K562 (cell line): ENCODE measurements around the gene COL5A3. TPM values are rescaled to one million over a fixed set of nuclear protein-coding genes. Genes with fewer than 3 reads are reported as not detected.

ENCODE experiments used
- ATAC-seq: fragments of 200-7000 bp; cut with Tn5 transposase; 3 replicates; pipeline ENCODE4 v1.9.1; 2020; ENCODE audit warnings: moderate library complexity
- BruUV-seq: library from RNA; stranded (reverse); fragments of 400-500 nt; replicated peaks from 2 replicates; lab custom pipeline; 2021; lab: Mats Ljungman, UMichigan
- CTCF ChIA-PET: fragments of 300-600 bp; formaldehyde crosslinking; extraction: SDS; loops from one replicate; lab custom pipeline; 2021; ENCODE audit warnings: low intra/inter-chr PET ratio; lab: Yijun Ruan, JAX
- POLR2A ChIA-PET: fragments of 300-600, 350-650 bp; sonication (Branson Sonifier 250); formaldehyde crosslinking; extraction: SDS; loops from one replicate; lab custom pipeline; 2021; ENCODE audit warnings: antibody characterized with exemption, inconsistent platforms; lab: Yijun Ruan, JAX
- DNase-seq, 4 experiments: peaks; one replicate each; pipeline versions ENCODE4 v3.0.0 to v3.0.0-alpha.2; 2011 to 2018; ENCODE audit warnings: low spot score in 3 of 4, mixed read lengths in 3 of 4; ENCODE audit errors: extremely low read depth in 1 of 4
- FAIRE-seq: peaks from 2 replicates; lab custom pipeline; 2011; peaks lifted over from hg19 to GRCh38; lab: Jason Lieb, UNC
- H2AFZ ChIP-seq: 2 replicates; pipeline ENCODE4 v1.6.0; 2011; ENCODE audit warnings: low read depth, low read length, control low read depth, inconsistent platforms
- H3K27ac ChIP-seq: fragments of 200-600 bp; 3 replicates; pipeline ENCODE4 v1.8.0; 2011; ENCODE audit warnings: low read depth, mild to moderate bottlenecking, control low read depth, inconsistent platforms, low read length, moderate library complexity, mixed read lengths; ENCODE audit errors: extremely low read depth
- H3K27me3 ChIP-seq, 2 experiments: fragments of 300-600 bp in 1 of 2; 2 replicates in 1 of 2; 3 replicates in 1 of 2; pipeline versions ENCODE4 v1.6.0 to v1.8.0; 2011; ENCODE audit warnings: inconsistent platforms in 2 of 2, low read length in 2 of 2, mild to moderate bottlenecking in 1 of 2, mixed read lengths in 1 of 2, moderate library complexity in 1 of 2; ENCODE audit not compliant: control insufficient read depth in 2 of 2, insufficient read depth in 2 of 2
- H3K36me3 ChIP-seq: fragments of 300-600 bp; 3 replicates; pipeline ENCODE4 v1.8.0; 2011; ENCODE audit warnings: mild to moderate bottlenecking, low read length, inconsistent platforms; ENCODE audit not compliant: control insufficient read depth, insufficient read depth
- H3K4me1 ChIP-seq, 2 experiments: fragments of 200-600 bp in 1 of 2; replicated peaks in 1 of 2; 2 replicates in 1 of 2; 3 replicates in 1 of 2; pipeline versions ENCODE4 v1.5.1 to v1.8.0; 2011; ENCODE audit warnings: inconsistent platforms in 2 of 2, low read length in 2 of 2, mild to moderate bottlenecking in 1 of 2, mixed read lengths in 1 of 2, moderate library complexity in 1 of 2; ENCODE audit not compliant: control insufficient read depth in 2 of 2, insufficient read depth in 2 of 2
- H3K4me2 ChIP-seq: 2 replicates; pipeline ENCODE4 v1.6.1; 2011; ENCODE audit warnings: low read length, control low read depth, inconsistent platforms, mixed read lengths; ENCODE audit not compliant: insufficient read depth
- H3K4me3 ChIP-seq: fragments of 200-600 bp; sonication (generic), shearing (Covaris generic); 2 replicates; pipeline ENCODE4 v1.5.1; 2016; ENCODE audit warnings: control low read depth, inconsistent platforms
- H3K79me2 ChIP-seq: fragments of 200-600 bp; 3 replicates; pipeline ENCODE4 v1.8.0; 2011; ENCODE audit warnings: low read length, inconsistent platforms; ENCODE audit not compliant: control insufficient read depth, insufficient read depth
- H3K9ac ChIP-seq, 2 experiments: 2 replicates each; pipeline versions ENCODE4 v1.6.0 to v1.6.1; 2011; ENCODE audit warnings: low read depth in 2 of 2, low read length in 2 of 2, control low read depth in 1 of 2, inconsistent platforms in 1 of 2, mild to moderate bottlenecking in 1 of 2, mixed read lengths in 1 of 2; ENCODE audit not compliant: insufficient read depth in 1 of 2
- H3K9me1 ChIP-seq: one replicate; pipeline ENCODE4 v1.6.0; 2011; ENCODE audit warnings: inconsistent platforms, mild to moderate bottlenecking, low read length, moderate library complexity; ENCODE audit not compliant: control insufficient read depth, insufficient read depth
- H3K9me3 ChIP-seq: replicated peaks from 2 replicates; pipeline ENCODE4 v1.5.1; 2011; ENCODE audit warnings: low read depth, low read length, inconsistent platforms; ENCODE audit not compliant: control insufficient read depth, insufficient read depth
- H4K20me1 ChIP-seq: replicated peaks from 2 replicates; pipeline ENCODE4 v1.6.1; 2011; ENCODE audit warnings: low read length, inconsistent platforms, mixed read lengths; ENCODE audit not compliant: control insufficient read depth, insufficient read depth
- ADNP ChIP-seq: fragments of 200-800 bp; sonication (Bioruptor generic); IDR thresholded peaks from 2 replicates; pipeline ENCODE4 v1.6.1; 2016; ENCODE audit warnings: missing genetic modification characterization, missing compliant biosample characterization
- ATF4 ChIP-seq: fragments of 450-650 bp; formaldehyde crosslinking; IDR thresholded peaks from 2 replicates; pipeline ENCODE4 v1.4.0; 2022; ENCODE audit warnings: mild to moderate bottlenecking, moderate library complexity
- BMI1 ChIP-seq: fragments of 150-350 bp; IDR thresholded peaks from 2 replicates; pipeline ENCODE4 v1.6.1; 2014; ENCODE audit warnings: low read length
- GABPB2 ChIP-seq: fragments of 250-450 bp; sonication (Bioruptor Pico); conservative IDR thresholded peaks from 2 replicates; pipeline ENCODE4 v1.5.1; 2021; ENCODE audit warnings: mild to moderate bottlenecking
- HDAC3 ChIP-seq: fragments of 450-650 bp; IDR thresholded peaks from 2 replicates; pipeline ENCODE4 v1.6.1; 2018; ENCODE audit warnings: borderline replicate concordance, mild to moderate bottlenecking, moderate library complexity; ENCODE audit not compliant: partially characterized antibody
- HDAC8 ChIP-seq: fragments of 450-650 bp; IDR thresholded peaks from 2 replicates; pipeline ENCODE4 v1.6.1; 2016; ENCODE audit warnings: mild to moderate bottlenecking, missing genetic modification characterization, moderate library complexity, missing compliant biosample characterization
- HMG20B ChIP-seq: fragments of 250-450 bp; sonication (Bioruptor Pico); IDR thresholded peaks from 2 replicates; pipeline ENCODE4 v1.5.0; 2021; ENCODE audit warnings: mild to moderate bottlenecking
- HOMEZ ChIP-seq: fragments of 250-450 bp; sonication (Bioruptor Pico); IDR thresholded peaks from 2 replicates; pipeline ENCODE4 v1.4.0; 2020; ENCODE audit warnings: mild to moderate bottlenecking, moderate library complexity
- LCOR ChIP-seq: sonication (generic); formaldehyde crosslinking; IDR thresholded peaks from 2 replicates; pipeline ENCODE4 v1.8.0; 2022; ENCODE audit warnings: mild to moderate bottlenecking, missing genetic modification reagents
- MAFG ChIP-seq: fragments of 450-650 bp; conservative IDR thresholded peaks from 2 replicates; pipeline ENCODE4 v1.6.1; 2016; ENCODE audit warnings: missing genetic modification characterization, missing compliant biosample characterization
- PTRF ChIP-seq: fragments of 450-650 bp; IDR thresholded peaks from 2 replicates; pipeline ENCODE4 v1.6.1; 2016; ENCODE audit warnings: mild to moderate bottlenecking, missing genetic modification characterization, missing compliant biosample characterization
- XRCC3 ChIP-seq: fragments of 450-650 bp; IDR thresholded peaks from 2 replicates; pipeline ENCODE4 v1.6.1; 2017; ENCODE audit warnings: mild to moderate bottlenecking, moderate library complexity
- ZFX ChIP-seq: sonication (generic); formaldehyde crosslinking; IDR thresholded peaks from 2 replicates; pipeline ENCODE4 v1.8.0; 2022; ENCODE audit warnings: mild to moderate bottlenecking, missing genetic modification reagents, moderate library complexity
- ZNF583 ChIP-seq: fragments of 250-450 bp; sonication (Bioruptor Pico); IDR thresholded peaks from 2 replicates; pipeline ENCODE4 v1.4.0; 2020
- WGBS: fragments of 100-300 bp; shearing (Covaris generic); methylation state at CpG from one replicate; pipeline ENCODE4 v1.1.6; 2016; ENCODE audit warnings: low coverage, mixed read lengths; ENCODE audit not compliant: insufficient coverage; ENCODE audit errors: missing lambda C conversion rate; 5-methylcytosine and 5-hydroxymethylcytosine counted together
- in situ Hi-C: fragments of 300-500 bp; cut with MboI; formaldehyde crosslinking; loops from 4 replicates; pipeline ENCODE4 v1.15.0; 2018; ENCODE audit warnings: inconsistent platforms, mixed read lengths
- intact Hi-C: fragments of 100-400 bp; cut with micrococcal nuclease; formaldehyde crosslinking; loops from 2 replicates; pipeline ENCODE4 v1.14.2; 2022
- polyA plus RNA-seq, 8 experiments: library from polyadenylated mRNA; depleted of rRNA in 4 of 8; stranded (reverse) in 5 of 8; unstranded in 3 of 8; fragments of >200 nt; fragmentation: Nextera tagmentation in 2 of 8; fragmentation: Illumina TruSeq in 1 of 8; extraction: Ambion mirVana in 2 of 8; extraction: Trizol in 1 of 8; gene quantifications; 2 replicates each; pipeline versions ENCODE4 v1.2.1 to v1.2.3, GENCODE V29; 2011 to 2014; ENCODE audit warnings: inconsistent platforms in 1 of 8, missing spikeins in 1 of 8
- total RNA-seq, 7 experiments: library from RNA; depleted of rRNA in 6 of 7; stranded (reverse); fragments of >200 nt in 6 of 7; fragmentation: Illumina TruSeq in 2 of 7; extraction: Trizol in 2 of 7; gene quantifications; 2 replicates each; pipeline versions ENCODE4 v1.2.1 to v1.2.3, GENCODE V29; 2011 to 2021; ENCODE audit warnings: low replicate concordance in 1 of 7
- TF ChIP-seq, protein P1 (sequence below): fragments of 250-450 bp; sonication (Bioruptor Pico); IDR thresholded peaks from 2 replicates; pipeline ENCODE4 v1.5.0; 2021
- TF ChIP-seq, protein P2 (sequence below): IDR thresholded peaks from 2 replicates; pipeline ENCODE4 v1.6.1; 2011; ENCODE audit not compliant: insufficient read length; ENCODE audit errors: extremely low read depth
- TF ChIP-seq, protein P3 (sequence below): fragments of 250-450 bp; sonication (Bioruptor Pico); IDR thresholded peaks from 2 replicates; pipeline ENCODE4 v1.5.0; 2020; ENCODE audit warnings: mild to moderate bottlenecking

COL5A3 gene
- total and polyA plus RNA-seq, 9 of the 15 experiments (the other 6 are each of a cell fraction or from before 2014, with no cell fraction given) = 0.01 to 0.02 TPM; not detected in 7

DNA sequence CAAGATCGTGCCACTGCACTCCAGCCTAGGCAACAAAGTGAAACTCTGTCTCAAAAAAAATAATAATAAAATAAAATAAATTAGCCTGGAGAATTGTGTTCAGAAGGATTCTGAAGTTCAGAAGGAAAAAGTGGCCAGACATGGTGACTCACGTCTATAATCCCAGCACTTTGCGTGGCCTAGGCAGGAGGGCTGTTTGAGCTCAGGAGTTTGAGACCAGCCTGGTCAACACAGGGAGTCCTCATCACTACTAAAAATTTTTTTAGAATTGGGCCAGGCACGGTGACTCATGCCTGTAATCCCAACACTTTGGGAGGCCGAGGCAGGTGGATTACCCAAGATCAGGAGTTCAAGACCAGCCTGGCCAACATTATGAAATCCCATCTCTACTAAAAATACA is 8.9 kb upstream of the COL5A3 start:
- ATAC-seq (no peak), FAIRE-seq (no peak), DNase-seq (no peak)
- H3K27me3 ChIP-seq = peaks cover 11 to 40% of the 10 kb centered on the region in 2 experiments; a peak in 4 of 5 replicates
- no peaks in the 10 kb centered on the region for H3K79me2 ChIP-seq
- 4% methylated on average over 5 of the region's 5 CpGs for WGBS
- intact Hi-C loops = no loop called here
- no peak overlapping the region for H3K4me3 ChIP-seq
- H3K9ac ChIP-seq = no peak overlapping the region
- H3K9me3 ChIP-seq = no peaks in the 10 kb centered on the region
- ChIA-PET CTCF (no interaction called here), POLR2A (interaction anchor here (0.6 to 1.1 kb wide), 2 partner anchors 34 to 484 kb away, joined by 3 read pairs; no protein-coding TSS in a partner anchor)
- H3K9me1 ChIP-seq = no peaks in the 10 kb centered on the region
- H3K4me1 ChIP-seq = peaks cover 0 to 4% of the 10 kb centered on the region in 2 experiments; a peak in 1 of 5 replicates
- no peak overlapping the region for H2AFZ ChIP-seq
- no peaks in the 10 kb centered on the region; the same call in 1 of the 2 replicates for H4K20me1 ChIP-seq
- no peak overlapping the region for H3K4me2 ChIP-seq
- in situ Hi-C loops = no loop called here
- no TSS peak for BruUV-seq
- H3K36me3 ChIP-seq = no peaks in the 10 kb centered on the region
- no peak overlapping the region for H3K27ac ChIP-seq
- TF ChIP-seq ATF4 (CRISPR knock-in tag) = no peak
- TF ChIP-seq ZFX (CRISPR knock-in tag) = no peak
- TF ChIP-seq, protein P1, sequence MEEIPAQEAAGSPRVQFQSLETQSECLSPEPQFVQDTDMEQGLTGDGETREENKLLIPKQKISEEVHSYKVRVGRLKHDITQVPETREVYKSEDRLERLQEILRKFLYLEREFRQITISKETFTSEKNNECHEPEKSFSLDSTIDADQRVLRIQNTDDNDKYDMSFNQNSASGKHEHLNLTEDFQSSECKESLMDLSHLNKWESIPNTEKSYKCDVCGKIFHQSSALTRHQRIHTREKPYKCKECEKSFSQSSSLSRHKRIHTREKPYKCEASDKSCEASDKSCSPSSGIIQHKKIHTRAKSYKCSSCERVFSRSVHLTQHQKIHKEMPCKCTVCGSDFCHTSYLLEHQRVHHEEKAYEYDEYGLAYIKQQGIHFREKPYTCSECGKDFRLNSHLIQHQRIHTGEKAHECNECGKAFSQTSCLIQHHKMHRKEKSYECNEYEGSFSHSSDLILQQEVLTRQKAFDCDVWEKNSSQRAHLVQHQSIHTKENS = no peak
- TF ChIP-seq XRCC3 = no peak
- no peak for TF ChIP-seq MAFG (tag)
- TF ChIP-seq ADNP (tag) = no peak
- TF ChIP-seq, protein P2, sequence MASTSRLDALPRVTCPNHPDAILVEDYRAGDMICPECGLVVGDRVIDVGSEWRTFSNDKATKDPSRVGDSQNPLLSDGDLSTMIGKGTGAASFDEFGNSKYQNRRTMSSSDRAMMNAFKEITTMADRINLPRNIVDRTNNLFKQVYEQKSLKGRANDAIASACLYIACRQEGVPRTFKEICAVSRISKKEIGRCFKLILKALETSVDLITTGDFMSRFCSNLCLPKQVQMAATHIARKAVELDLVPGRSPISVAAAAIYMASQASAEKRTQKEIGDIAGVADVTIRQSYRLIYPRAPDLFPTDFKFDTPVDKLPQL = no peak
- no peak for TF ChIP-seq GABPB2 (CRISPR knock-in tag)
- TF ChIP-seq HDAC8 (tag) = no peak
- no peak for TF ChIP-seq LCOR
- TF ChIP-seq, protein P3, sequence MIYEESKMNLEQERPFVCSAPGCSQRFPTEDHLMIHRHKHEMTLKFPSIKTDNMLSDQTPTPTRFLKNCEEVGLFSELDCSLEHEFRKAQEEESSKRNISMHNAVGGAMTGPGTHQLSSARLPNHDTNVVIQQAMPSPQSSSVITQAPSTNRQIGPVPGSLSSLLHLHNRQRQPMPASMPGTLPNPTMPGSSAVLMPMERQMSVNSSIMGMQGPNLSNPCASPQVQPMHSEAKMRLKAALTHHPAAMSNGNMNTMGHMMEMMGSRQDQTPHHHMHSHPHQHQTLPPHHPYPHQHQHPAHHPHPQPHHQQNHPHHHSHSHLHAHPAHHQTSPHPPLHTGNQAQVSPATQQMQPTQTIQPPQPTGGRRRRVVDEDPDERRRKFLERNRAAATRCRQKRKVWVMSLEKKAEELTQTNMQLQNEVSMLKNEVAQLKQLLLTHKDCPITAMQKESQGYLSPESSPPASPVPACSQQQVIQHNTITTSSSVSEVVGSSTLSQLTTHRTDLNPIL (CRISPR knock-in tag) = no peak
- TF ChIP-seq HDAC3 = no peak
- TF ChIP-seq ZNF583 (CRISPR knock-in tag) = no peak
- TF ChIP-seq PTRF (tag) = no peak
- TF ChIP-seq HMG20B = no peak
- no peak for TF ChIP-seq BMI1
- no peak for TF ChIP-seq HOMEZ (CRISPR knock-in tag)
